NCI-H1436 (cell line): Measurements from ENCODE around the gene GDPGP1.
"Not testable (repeated sequence)": the region's sequence is repeated elsewhere in the genome, so short reads cannot be mapped to it uniquely, and the experiment has no call there.

Experiments
- DNase-seq: peaks from one replicate; lab custom pipeline; 2025; lab: John Stamatoyannopoulos, UW

Gene GDPGP1

DNA sequence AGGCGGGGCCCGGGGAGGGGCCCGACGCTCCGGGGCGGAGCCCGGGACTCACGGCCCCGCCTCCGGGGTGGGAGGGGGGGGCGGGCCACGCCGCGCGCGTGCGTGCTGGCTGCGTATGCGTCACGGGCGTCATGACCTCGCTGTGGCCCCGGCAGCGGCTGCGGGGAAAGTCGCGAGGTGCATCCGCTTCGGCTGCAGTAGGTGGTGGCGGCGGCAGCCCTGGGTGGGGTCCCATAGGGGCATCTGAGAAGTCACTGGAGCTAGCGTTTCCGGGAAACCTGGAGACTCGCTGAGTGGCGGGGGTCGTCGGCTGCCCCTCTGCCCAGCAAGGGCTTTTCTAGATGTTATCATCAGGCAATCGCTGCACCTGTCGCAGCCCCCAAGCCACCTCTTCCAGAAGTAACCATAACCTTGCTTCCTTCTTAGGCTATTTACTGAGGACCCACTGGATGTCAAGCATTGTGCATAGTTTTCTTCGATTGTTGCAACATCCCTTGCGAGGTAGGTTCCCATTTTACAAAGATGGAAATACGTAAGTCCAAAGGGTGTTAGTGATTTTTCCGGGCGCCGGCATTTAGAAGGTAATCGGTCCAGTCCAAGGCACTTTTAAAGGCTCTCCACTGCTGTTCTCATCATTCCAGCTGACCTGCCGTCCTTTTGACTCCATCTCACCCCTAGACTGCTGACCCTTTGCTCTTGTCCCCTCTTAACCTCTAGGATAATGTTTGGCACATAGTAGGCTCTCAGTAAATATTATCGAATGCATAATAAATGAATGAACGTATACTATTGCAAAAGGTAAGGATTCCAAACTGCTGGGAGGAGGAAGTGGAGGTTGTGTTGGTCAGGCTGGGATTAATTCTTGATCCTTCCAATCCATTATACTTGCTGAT is at the start of gene GDPGP1:
TSS of gene GDPGP1 (plus strand) at position 114 of the 893 bp plus-strand sequence. CDS start 6,700 bp downstream, outside the sequence.
- DNase-seq = no peak

- peak; percentile 84 for DNase-seq
Measured at GRCh38 chr15:90184786-90185704, 49.0 kb upstream of the GDPGP1 start.

DNA sequence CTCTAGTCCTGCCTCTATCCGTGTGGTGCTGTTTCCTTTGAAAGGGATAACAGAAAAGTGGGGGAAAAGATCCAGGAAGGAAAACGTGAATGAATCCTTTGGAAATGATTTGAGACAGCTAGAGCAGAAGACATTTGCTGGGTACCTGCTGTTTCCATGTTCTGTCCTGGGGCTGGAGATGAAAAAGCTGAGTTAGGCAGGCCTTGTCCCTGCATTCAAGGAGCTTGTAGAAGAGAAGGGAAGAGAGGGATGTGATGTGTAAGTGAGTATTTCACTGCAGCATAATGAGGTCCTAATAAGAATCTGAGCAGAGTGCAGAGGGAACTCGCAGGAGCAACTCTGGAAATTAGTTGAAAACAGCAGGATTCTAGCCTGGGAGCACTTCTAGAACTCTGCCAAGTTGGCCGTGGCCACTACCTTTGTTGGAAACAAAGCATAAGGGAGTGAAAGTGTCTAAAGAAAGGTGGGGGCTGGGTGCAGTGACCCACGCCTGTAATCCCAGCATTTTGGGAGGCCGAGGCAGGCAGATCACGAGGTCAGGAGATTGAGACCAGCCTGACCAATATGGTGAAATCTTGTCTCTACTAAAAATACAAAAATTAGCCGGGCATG is 46.6 kb upstream of the GDPGP1 start:
- no peak for DNase-seq

DNA sequence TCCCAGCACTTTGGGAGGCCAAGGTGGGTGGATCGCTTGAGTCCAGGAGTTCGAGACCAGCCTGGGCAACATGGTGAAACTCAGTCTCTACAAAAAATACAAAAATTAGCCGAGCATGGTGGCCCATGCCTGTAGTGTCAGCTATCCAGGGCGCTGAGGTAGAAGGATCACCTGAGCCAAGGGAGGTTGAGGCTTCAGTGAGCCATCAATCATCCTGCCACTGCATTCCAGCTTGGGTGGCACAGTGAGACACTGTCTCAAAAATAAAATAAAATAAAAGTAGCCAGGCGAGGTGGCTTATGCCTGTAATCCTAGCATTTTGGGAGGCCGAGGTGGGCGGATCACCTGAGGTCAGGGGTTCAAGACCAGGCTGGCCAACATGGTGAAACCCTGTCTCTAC is 45.9 kb upstream of the GDPGP1 start:
- not testable (repeated sequence) for DNase-seq

DNA sequence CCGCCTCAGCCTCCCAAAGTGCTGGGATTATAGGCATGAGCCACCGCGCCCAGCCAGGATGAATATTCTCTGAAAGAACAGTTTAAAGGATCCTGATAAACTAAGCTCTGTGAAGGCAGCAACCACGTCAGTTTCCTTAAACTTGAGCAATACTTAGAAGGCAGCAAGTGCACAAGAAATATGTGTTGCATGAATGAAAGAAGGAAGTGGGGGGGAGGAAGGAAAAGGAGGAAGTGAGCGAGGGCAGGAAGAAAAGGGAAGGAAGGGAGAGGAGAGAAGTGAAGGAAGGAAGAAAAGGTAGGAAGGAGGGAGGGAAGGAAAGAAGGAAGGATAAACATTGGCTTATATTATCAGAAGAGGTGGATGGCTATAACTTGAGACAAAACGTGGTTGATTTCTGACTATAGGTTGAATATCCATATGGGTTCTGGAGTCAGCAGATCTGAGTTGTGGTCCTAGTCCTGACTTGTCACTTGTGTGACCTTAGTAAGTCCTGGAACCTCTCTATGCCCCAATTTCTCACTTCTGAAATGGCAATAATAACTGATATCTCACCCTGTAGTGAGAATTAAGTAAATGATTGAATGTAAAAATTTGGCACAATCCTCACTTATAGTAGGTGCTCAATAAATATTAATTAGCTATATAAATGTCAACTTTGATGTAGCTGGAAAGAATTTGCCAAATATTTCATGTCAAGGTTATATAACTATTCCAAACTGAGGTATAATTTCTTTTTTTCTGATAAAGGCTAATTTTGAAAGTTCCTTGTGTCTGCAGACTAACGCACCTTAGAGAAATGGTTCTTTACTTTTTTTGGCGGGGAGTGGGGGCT is 44.9 kb upstream of the GDPGP1 start:
- no peak for DNase-seq

DNA sequence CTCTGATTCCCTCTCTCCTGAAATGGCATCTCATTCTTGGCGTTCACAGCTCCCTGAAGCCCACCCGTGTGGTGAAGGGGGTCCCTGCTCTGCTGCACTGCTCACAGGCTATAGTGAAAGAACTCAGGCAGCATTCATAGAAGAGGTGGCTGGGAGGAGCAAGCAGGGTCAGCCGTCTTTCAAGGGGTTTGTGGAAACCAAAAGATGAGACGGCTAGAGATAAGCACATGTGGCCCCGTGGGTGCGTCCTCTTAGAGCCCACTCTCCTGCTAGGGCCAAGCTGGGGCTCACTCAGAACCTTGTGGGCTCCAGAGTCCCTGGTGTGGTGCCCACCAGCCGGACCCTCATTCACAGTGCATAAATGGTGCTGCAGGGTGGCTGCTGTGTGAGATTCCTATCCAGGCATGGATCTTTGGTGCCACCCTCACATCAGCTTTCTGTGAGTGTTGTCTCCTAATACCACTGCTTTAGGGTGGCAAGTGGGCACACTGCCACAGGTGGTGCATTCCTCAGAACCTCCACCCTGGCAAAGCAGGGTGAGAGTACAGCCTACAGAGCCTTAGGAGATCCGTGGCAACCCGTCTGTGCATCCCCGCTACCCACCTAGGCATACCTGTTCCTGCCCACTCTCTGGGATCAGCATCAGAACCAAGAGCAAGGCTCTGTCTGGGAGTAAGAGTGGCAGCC is 44.1 kb upstream of the GDPGP1 start:
- no peak for DNase-seq

DNA sequence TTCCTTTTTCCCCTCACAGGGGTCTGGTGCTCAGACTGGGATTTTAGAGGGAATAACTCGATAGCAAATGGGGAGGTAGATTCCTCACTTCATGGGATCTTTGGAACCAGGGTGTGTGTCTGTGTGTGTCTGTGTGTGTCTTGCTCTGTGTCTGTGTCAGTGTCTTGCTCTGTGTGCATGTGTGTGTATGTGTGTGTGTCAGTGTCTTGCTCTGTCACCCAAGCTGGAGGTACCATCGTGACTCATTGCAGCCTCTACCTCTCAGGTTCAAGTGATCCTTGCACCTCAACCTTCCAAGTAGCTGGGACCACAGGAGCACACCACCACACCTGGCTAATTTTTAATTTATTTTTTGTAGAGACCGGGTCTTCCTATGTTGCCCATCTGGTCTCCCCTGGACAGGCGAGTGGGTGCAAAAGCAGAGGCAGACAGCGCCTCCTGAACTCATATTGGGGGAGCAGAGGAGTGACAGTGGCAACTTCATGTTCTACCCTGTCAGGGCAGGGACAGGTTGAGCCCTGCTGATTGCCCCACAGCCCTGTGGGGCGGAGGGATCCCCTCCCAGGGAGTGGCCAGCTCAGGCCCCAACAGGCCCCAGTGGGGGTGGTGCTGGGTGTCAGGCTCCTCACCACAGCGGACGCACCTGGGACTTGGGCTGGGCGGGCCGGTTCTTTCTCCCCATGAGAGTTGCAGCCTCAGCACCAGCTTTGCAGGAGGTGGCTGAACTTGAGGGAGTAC is 43.2 kb upstream of the GDPGP1 start:
- DNase-seq = no peak

DNA sequence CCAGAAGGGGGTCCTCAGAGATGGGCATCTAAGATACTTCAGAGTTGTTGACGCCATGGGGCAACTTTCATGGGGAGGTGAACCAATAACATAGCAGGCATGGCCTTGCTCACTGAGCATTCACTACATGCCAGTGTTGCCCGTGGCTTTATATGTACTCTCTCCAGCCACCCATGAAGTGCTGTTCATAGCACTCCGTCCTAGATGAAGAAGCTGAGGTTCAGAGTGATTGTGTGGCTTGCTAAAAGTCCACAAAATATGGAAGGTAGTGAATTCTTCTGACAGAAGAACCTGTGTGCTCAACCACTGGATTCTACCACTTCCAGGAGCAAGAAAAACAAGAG is 42.7 kb upstream of the GDPGP1 start:
- DNase-seq = no peak

DNA sequence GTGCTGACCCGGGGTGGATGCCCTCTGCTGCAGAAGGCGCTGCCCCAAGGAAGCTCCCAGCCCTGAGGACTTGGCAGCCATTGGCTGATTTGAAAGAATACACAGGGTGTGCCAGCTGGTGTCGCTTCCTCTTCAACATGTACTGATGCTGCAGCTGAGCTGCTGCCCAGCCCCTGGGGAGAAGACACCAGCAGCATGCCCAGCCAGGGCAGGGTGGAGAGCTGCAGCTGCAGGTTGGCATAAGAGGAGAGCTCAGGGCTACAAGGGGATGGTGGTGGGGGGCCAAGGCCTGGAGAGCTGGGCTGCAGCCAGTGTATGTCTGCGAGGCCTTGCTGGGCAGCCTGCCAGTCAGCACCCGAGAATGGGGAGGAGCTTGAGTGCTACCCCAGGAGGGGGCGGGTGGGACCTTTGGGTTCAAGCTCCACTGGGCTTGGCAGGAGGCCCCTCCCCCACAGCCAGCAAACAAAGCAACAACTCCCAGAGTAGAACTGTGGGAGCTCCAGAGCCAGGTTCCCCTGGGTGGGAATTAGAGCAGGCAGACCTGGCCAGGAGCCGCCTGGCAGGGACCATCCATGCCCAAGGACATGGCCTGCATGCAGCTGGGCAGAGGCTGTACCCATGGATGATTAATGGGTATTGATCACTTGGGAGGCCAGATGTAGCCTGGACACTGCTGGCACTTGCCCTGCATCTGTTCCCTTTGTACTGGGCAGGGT is 42.1 kb upstream of the GDPGP1 start:
- DNase-seq = peak; percentile 91

DNA sequence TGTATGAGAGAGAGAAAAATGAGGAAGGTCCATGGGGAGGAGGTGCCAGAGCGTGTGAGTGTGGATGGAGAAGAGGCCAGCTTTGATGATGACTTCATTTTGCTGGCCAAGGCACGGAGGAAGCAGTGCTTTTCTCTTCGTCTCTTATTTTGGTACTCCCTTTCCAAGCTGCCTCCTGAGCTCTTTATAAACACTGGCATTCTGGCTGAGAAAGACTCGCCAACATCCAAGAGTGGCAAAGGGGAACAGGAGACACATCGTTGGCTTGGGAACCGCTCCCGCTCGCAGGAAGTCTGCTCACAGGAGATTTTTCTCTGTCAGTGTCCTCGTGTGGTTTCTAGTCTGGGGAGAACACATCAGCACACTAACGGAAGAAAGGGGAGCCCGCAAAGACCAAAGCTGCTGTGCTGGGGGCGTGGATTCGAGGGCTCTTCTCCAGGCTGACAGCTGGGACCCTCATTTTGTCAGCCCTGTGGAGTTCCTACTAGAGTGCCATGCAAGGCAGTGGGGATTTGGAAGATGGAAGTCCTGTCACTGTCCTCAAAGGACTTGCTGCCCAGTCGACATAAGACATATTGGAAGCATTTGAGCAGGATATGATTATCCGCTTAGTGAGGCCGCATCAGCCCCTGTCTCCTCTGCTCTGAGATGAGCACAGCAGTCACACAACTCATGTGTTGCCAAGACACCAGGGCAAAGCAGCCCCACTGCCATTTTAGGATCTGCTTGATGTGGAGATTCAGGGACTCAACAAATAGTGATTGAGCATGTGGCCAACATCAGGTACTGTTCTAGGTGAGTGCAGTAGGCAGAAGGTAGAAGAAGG is 40.8 kb upstream of the GDPGP1 start:
- no peak for DNase-seq

GRCh38 chr15:90194655-90195054 is 39.4 kb upstream of the GDPGP1 start:
- no peak for DNase-seq

DNA sequence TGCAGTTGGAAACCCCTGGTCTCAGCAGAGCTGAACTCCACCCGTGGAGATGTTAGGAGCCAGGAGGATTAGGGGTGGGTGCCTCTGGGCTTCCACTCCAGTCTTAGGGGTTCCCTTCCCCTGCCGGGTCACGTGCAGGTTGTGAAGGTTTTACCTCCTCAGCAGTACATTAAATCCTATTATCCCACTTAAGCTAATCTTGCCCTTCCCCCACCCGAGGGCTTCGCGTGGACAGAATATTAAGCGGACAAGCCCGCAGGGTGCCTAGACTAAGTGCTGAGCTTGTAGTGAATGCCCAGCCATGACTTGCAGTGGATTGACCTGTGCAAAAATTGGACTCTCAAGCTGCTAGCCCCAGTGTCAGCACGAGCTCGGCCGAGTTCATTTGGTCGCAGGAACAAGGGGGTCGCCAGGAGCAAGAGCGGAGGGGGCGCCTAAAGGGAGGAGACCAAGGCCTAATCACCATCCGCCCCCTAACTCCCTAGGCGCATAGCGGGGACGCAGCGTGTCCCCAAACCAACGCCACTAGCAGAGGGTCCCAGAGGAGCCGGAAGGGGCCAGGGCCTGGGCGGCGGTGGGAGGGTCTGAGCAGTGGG is 33.4 kb upstream of the GDPGP1 start:
- no peak for DNase-seq

DNA sequence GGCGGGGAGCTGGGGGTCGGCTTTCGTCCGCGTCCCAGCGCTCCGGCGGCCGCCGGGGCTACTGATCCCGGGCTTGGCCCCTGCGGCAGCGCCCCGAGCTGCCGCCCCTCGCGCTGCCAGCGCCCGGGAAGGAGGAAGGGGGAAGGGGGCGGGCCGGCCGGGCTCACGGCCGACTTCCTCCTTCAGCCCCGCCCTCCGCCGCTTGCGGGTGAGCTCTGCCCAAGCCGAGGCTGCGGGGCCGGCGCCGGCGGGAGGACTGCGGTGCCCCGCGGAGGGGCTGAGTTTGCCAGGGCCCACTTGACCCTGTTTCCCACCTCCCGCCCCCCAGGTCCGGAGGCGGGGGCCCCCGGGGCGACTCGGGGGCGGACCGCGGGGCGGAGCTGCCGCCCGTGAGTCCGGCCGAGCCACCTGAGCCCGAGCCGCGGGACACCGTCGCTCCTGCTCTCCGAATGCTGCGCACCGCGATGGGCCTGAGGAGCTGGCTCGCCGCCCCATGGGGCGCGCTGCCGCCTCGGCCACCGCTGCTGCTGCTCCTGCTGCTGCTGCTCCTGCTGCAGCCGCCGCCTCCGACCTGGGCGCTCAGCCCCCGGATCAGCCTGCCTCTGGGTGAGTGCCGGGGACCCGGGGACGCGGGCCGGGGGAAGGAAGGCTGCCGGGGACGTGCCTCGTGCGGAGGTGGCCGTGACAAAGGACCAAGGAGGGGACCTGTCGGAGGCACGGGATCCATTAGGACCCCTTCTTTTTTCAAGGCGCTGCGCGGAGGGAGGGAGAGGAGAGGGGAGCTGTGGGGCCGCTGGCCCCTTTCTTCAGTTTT is 32.7 kb upstream of the GDPGP1 start, which contains the start of gene SEMA4B:
TSS of gene SEMA4B (plus strand) at position 201 of the 814 bp plus-strand sequence. CDS start at position 450, 249 bp downstream.
- peak; percentile 57 for DNase-seq

DNA sequence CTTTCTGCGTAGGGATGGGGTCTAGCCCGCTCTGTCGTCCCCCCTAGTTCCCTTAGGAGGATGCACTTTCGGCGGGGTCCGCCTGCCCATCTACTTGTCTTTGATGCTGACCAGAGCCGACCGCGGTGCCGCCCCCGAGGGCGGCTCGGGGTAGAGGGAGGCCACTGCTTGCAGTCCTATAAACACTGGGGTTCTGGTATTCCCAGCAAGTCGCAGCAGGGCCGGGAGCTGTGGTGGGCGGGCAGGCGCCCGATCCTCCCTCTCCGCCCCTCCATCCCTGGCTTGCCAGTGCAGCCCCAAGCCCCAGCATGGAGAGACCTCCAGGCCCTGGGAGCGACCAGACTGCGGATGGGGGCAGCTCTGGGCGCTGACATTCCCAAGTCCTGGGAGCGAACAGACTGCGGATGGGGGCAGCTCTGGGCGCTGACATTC is 32.0 kb upstream of the GDPGP1 start:
- DNase-seq = no peak

DNA sequence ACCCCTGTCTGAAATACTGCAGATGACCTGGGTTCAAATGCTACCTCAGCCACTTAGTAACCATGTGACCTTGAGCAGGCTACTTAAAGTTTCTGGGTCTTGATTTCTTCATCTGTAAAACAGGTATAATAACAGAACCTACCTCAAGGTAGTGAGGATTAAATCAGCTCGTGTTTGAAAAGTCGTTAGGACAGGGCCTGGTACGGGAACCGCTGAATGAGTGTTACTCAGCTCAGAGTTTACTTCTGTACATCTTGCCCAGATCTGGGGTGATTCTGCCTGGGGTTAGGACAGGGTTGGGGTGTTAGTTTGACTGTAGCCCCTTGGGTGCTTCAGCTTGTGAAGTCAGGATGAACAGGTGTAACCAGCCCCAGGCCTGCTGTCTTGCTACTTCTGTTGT is 31.1 kb upstream of the GDPGP1 start:
- no peak for DNase-seq

GRCh38 chr15:90203473-90203872 is 30.5 kb upstream of the GDPGP1 start:
- DNase-seq = no peak

DNA sequence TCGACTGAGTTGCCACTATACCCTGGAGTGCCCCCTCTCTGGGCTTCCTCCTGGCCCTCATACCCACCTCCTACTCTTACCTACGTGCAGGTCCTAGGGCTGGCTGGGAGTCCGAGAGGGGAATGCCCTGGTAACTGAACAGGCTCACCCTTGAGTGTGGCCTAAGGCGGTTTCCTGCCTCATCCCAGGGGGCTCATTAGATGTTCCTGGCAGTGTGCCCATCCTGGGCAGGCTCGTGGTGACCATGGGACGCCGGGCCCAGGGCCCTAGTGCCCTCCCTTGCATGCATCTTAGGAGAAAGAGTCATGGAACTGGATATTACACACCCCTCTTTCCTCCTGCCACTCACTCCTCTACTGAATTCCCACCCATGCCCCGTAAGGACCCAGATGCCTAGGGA is 30.1 kb upstream of the GDPGP1 start:
- DNase-seq = no peak
